ENCODE data around the gene HOXB6. TPM values are rescaled to one million over a fixed set of nuclear protein-coding genes. Genes with fewer than 3 reads are reported as not detected.
A peak's percentile ranks its signal among the peaks of the same experiment; 100 is the strongest.

HOXB6 gene
- total RNA-seq, 2 experiments from 2014 or later, result 0.60 to 0.68 TPM

DNA sequence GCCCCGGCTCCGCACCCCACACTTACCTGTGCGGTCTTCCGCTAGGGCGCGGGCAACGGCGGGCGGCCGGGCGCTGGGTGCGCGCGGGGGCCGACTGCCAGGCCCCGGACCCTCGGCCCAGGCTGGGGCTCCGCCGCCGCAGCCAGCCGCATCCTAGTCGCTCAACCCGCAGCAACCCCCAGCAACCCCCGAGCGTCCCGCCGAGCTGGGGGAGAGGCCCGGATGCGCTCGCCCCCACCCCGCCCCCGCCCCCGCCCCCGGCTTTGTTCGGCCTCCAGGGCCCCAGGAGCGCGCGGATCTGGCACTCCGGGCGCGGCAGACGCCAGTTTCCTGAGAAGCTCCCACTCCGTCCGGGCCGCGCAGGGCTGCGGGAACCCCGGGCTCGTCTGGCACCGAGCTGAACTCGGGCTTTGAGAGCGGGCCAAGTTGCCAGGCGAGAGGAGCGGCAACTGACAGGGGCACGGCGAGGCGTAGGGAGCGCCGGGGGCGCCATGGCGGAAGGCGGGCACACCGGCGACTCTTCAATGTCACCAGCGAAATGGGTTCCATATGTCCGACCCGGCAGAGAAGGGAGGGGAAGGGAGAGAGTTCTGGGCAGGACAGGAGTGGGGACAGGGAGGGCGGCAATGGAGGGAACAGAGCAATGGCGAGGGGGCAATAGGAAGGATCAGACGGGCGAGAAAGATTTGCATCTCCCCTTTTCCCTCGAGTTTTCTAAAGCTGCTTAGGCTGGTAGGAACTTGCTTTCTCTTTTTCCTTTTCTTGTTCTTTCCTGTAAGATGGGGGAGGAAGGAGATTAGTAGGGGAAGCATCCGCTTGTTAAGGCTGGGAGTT is 40.4 kb downstream of the HOXB6 start:
- Mint-ChIP-seq H3K9me3 (no peaks in the 10 kb centered on the region), H3K27me3 (peaks cover 17% of the 10 kb centered on the region), H3K27ac (no peak overlapping the region), H3K36me3 (ENCODE audit: low read depth) (peaks cover 4% of the 10 kb centered on the region), H3K4me3 (no peak overlapping the region), H3K4me1 (peaks cover 19% of the 10 kb centered on the region)
- ChIA-PET POLR2A (interaction anchor here (1.1 kb wide), 1 partner anchor 23 kb away, joined by 3 read pairs; no protein-coding TSS in a partner anchor), CTCF (interaction anchor here (0.5 kb wide), 1 partner anchor 93 kb away, joined by 5 read pairs; no protein-coding TSS in a partner anchor)
- no peak for DNase-seq

DNA sequence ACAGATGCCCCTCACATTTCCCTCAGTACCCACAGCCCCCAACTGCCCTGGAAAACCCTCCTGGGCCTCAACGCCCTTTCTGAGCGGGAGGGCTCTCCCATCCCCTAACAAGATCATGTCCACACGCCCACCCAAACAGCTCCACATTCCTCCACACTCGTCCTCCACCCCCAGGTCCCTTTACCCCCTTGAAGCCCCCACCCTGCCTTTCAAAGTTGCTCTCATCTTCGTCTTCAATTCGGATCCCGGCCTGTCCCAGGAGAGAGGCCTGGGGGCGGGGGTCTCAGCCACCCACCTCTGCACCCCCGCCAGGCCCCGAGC is 41.0 kb downstream of the HOXB6 start:
- Mint-ChIP-seq H3K4me1 (peaks cover 19% of the 10 kb centered on the region), H3K27me3 (peaks cover 15% of the 10 kb centered on the region), H3K4me3 (no peak overlapping the region), H3K36me3 (ENCODE audit: low read depth) (peaks cover 4% of the 10 kb centered on the region), H3K9me3 (no peaks in the 10 kb centered on the region), H3K27ac (no peak overlapping the region)
- POLR2A ChIA-PET, result interaction anchor here (1.1 kb wide), 1 partner anchor 22 kb away, joined by 3 read pairs; no protein-coding TSS in a partner anchor
- CTCF ChIA-PET, result no interaction called here
- DNase-seq, result no peak

DNA sequence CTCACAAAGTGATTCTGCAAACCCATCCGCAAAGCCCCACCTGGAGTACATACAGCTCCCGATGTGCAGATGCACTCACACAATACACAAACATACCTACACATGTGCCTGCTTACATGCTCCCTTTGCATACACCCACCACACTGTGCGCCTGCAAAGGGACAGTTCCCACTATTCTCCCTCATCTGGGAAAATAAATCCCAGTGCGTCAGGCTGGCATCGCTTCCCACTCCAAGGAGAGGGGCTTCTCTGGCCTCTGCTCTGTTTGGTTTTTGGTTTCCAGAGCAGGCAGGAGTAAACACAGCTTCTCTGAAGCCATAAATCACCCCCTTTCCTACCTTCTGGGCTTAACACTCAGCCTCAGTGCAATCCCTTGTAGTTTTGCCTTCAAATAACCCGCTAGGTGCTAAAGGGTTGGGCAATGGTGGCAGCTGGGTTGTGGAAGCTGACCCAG is 41.4 kb downstream of the HOXB6 start:
- CTCF ChIA-PET, result no interaction called here
- H3K27me3 Mint-ChIP-seq, result peaks cover 14% of the 10 kb centered on the region
- H3K9me3 Mint-ChIP-seq, result no peaks in the 10 kb centered on the region
- H3K36me3 Mint-ChIP-seq (ENCODE audit: low read depth), result peaks cover 4% of the 10 kb centered on the region
- no peak for DNase-seq
- POLR2A ChIA-PET, result interaction anchor here (1.1 kb wide), 1 partner anchor 22 kb away, joined by 3 read pairs; no protein-coding TSS in a partner anchor
- no peak overlapping the region for H3K27ac Mint-ChIP-seq
- H3K4me1 Mint-ChIP-seq, result peaks cover 19% of the 10 kb centered on the region
- no peak overlapping the region for H3K4me3 Mint-ChIP-seq

DNA sequence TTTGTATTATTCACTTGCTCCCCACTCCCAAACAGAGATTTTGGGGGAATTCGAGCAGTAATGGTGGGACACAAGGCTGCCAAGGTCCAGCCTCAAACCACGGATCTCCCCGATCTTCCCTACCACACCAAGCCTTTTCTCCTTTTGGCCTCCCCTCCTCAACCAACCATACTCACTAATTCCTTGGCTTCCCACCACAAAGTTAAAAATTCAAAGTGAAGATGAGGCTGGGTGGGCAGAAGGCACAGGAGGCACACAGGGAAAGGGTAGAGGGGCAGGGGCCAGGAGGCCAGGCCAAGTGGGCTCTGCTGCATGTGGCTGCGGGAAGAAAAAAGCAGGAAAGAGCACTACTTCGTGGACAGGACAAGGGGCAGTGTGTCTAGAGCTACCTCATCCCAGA is 41.9 kb downstream of the HOXB6 start:
- H3K36me3 Mint-ChIP-seq (ENCODE audit: low read depth), result peaks cover 4% of the 10 kb centered on the region
- H3K4me1 Mint-ChIP-seq, result peaks cover 19% of the 10 kb centered on the region
- H3K9me3 Mint-ChIP-seq, result no peaks in the 10 kb centered on the region
- no peak overlapping the region for H3K4me3 Mint-ChIP-seq
- no peak for DNase-seq
- ChIA-PET CTCF (no interaction called here), POLR2A (no interaction called here)
- no peak overlapping the region for H3K27ac Mint-ChIP-seq
- H3K27me3 Mint-ChIP-seq, result peaks cover 12% of the 10 kb centered on the region

DNA sequence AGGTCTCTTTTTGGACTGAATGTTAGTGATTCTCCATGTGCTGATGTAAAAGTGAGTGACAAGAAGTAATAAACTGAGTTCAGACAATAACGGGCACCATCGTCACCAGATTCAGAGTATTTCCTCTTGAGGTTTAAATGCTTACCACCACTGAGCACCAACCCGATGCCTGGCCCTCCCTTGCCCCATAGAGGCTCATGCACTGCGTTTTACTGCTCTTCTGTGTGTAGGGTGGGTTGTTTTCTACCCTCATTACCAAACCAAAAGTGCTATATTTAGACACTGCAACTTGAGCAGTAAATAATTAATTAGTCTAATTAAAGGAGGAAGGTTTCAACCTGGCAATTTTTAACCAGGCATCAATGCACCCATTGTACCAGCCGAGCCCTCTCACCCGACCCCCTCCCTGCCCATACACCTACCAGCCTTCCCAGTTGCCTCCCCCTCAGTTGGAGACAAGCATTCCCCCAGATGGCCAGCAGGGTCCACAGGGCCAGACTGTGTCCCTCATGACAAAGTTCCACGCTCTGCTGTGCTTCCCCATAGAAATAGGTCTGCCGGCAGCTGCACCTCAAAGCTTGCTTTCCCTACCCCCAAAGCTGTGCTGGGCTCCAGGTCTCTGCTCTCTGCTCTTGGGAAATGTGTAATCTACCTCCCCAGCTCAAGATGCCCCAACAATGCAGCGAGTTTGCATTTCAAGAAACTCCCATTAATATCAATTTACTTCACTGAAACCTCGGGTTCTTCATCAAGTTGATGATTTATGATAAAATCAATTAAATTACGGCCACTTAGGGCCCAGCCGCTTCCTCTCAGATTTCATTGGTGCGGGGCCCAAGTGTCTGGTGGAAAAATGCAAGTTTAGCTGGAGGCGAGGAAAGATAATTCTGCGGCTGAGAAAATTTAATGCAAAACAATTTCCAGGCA is 42.6 kb downstream of the HOXB6 start:
- no peak for DNase-seq
- peaks cover 12% of the 10 kb centered on the region for H3K27me3 Mint-ChIP-seq
- peak overlapping the region; percentile 16 for H3K27ac Mint-ChIP-seq
- H3K36me3 Mint-ChIP-seq (ENCODE audit: low read depth), result peaks cover 4% of the 10 kb centered on the region
- peaks cover 19% of the 10 kb centered on the region for H3K4me1 Mint-ChIP-seq
- ChIA-PET CTCF (interaction anchor here (1.5 kb wide), 1 partner anchor 71 kb away, joined by 4 read pairs; no protein-coding TSS in a partner anchor), POLR2A (interaction anchor here (1.1 to 1.3 kb wide), 2 partner anchors 8 to 20 kb away, joined by 3 to 5 read pairs; no protein-coding TSS in a partner anchor)
- no peak overlapping the region for H3K4me3 Mint-ChIP-seq
- H3K9me3 Mint-ChIP-seq, result no peaks in the 10 kb centered on the region

DNA sequence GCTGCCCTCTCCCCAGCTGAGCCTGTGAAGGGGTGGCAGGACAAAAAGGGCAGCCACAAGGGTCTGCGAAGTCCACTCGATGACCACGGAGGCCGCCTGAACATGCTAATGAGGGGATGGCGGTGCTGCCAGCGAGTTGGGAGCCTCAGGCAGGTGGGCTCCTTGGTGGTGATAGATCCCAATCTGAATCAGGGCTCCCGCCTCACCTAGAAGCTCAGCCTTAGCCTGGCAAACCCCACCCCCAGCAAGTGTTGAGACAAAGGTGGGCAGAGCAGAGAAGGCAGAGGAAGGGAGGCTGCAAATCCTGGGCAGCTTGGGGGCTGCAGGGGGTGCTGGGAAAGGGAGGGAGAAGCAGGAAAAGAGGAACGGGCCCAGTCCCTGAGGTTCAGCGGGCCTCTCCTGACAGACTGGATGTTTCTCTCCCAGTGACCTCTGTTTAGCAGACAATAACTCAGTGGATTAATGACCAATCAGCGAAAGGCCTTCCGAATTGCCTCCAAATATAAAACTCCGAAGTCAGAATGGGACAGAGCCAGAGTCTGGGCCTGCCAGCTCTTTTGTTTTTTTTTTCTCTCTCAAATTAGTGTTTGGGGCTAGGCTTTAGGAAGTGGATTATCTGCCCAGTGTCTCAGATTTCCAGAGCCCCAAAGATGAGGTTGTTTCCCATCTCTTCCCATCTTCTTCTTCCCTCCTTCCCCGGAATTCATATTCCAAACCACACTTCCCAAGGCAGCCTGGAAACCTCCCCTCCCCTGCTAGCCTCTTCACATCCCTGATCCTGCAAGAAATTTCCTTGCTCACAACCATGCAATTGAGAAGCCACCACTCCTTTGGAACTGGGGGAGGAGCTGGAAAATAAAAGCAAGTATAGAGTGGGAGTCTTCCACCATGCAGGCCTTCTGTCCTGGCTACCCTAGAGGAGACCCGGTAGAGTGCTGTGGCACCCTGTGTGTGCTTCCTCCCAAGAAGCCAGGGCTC is 44.7 kb downstream of the HOXB6 start:
- H3K4me1 Mint-ChIP-seq, result peaks cover 25% of the 10 kb centered on the region
- no peaks in the 10 kb centered on the region for H3K9me3 Mint-ChIP-seq
- DNase-seq, result no peak
- ChIA-PET CTCF (interaction anchor here (1.1 kb wide), 1 partner anchor 227 kb away, joined by 4 read pairs; no protein-coding TSS in a partner anchor), POLR2A (interaction anchor here (0.9 kb wide), 1 partner anchor 119 kb away, joined by 3 read pairs; no protein-coding TSS in a partner anchor)
- H3K27ac Mint-ChIP-seq, result no peak overlapping the region
- H3K36me3 Mint-ChIP-seq (ENCODE audit: low read depth), result peaks cover 6% of the 10 kb centered on the region
- no peak overlapping the region for H3K4me3 Mint-ChIP-seq
- peaks cover 27% of the 10 kb centered on the region for H3K27me3 Mint-ChIP-seq

DNA sequence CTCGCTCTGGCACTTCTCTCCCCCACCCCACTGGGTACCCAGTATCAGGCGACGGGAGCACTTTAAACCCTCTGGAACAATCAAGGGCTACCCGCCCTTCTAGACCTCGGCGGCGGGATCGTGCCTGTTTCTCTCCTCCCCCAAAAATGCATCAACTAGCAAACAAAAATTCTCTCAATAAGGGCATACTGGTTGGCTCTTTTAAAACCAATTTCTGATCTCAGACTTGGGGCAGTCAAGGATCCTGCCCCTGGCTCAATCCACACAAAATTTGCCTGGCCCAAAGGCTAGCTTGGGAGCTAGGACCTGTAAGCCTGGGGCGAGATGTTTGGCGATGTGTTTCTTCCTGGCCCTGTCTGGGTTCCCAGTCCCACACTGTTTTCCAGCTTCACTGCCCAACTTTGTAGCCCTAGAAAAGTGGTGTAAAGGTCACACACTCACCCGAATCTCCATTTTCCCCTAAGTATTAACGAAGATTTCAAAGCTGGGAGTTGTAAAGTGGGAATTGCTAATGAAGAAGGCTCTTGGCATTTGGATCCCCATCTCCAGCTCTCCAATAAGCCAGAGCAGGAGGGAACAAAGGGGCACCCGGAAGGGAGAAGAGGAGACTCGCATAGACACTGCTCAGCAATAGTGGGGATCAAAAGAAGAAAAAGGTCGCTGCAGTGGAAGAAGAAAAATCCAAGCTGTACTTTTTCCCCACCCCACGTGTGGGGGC is 45.5 kb downstream of the HOXB6 start:
- Mint-ChIP-seq H3K4me1 (peaks cover 28% of the 10 kb centered on the region), H3K27me3 (peaks cover 33% of the 10 kb centered on the region), H3K9me3 (no peaks in the 10 kb centered on the region), H3K27ac (no peak overlapping the region), H3K36me3 (ENCODE audit: low read depth) (peaks cover 10% of the 10 kb centered on the region), H3K4me3 (no peak overlapping the region)
- ChIA-PET CTCF (interaction anchor here (1.1 kb wide), 1 partner anchor 226 kb away, joined by 4 read pairs; no protein-coding TSS in a partner anchor), POLR2A (interaction anchor here (0.9 kb wide), 1 partner anchor 118 kb away, joined by 3 read pairs; no protein-coding TSS in a partner anchor)
- no peak for DNase-seq

DNA sequence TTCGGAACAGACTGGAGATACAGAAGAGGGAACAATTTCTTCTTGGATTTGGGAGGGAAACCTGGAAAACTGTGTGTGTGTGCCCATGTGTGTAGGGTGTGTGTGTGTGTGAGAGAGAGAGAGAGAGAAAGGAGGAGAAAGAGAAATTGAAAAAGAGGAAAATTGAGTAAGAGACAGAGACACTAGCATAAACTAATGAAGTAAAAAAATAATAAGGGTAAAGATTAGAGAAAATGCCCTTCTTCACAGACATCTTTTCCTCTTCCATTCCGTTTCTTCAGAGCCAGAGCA is 46.0 kb downstream of the HOXB6 start:
- H3K27ac Mint-ChIP-seq, result no peak overlapping the region

DNA sequence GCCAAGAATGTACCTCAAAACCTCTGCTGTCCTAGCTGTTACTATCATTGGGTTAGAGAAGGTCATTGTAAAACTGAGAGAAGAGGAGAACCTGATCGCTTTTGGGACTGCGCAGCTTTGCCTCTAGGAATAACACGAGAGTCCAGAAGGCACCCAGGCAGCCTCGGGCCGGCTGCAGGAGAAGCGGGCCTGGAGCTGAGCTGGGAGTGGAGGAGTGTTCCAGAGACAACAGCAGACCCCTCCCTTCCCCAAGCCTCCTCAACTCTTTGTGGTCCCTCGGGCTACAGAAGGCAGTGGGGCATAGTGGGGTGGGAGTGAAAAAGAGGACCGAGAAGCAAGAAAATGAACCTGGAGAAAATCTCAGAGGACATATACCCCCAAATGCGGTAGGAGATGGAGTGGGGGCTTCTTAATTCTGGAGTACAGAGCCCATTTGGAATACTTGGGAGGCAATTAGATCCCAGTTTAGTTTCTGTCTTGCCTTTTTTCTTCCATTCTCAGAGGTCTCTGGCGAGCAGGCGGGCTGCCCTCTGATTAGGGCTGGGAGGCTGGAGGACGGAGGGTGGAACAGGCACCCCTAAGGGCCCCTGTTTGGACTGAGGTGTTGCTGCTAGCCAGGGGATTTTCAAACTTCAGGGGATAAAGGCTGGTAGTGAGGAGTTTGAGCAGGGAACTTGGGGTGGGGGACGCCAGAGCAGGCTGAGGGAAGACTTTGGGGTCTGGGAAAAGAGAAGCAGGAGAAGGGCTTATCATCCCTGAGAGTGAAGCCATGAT is 46.5 kb downstream of the HOXB6 start:
- CTCF ChIA-PET, result interaction anchor here (1.0 kb wide), 1 partner anchor 12 kb away, joined by 3 read pairs; no protein-coding TSS in a partner anchor
- POLR2A ChIA-PET, result no interaction called here
- no peaks in the 10 kb centered on the region for H3K9me3 Mint-ChIP-seq
- peaks cover 11% of the 10 kb centered on the region for H3K36me3 Mint-ChIP-seq (ENCODE audit: low read depth)
- no peak overlapping the region for H3K27ac Mint-ChIP-seq
- H3K4me1 Mint-ChIP-seq, result peaks cover 29% of the 10 kb centered on the region
- DNase-seq, result no peak
- H3K27me3 Mint-ChIP-seq, result peaks cover 31% of the 10 kb centered on the region
- no peak overlapping the region for H3K4me3 Mint-ChIP-seq

More for the DNA sequence above, 46.0 kb downstream of the HOXB6 start:
- H3K4me1 Mint-ChIP-seq, result peaks cover 29% of the 10 kb centered on the region
- no peaks in the 10 kb centered on the region for H3K9me3 Mint-ChIP-seq
- no peak overlapping the region for H3K4me3 Mint-ChIP-seq
- peaks cover 33% of the 10 kb centered on the region for H3K27me3 Mint-ChIP-seq
- POLR2A ChIA-PET, result no interaction called here
- CTCF ChIA-PET, result no interaction called here
- no peak for DNase-seq
- peaks cover 11% of the 10 kb centered on the region for H3K36me3 Mint-ChIP-seq (ENCODE audit: low read depth)

DNA sequence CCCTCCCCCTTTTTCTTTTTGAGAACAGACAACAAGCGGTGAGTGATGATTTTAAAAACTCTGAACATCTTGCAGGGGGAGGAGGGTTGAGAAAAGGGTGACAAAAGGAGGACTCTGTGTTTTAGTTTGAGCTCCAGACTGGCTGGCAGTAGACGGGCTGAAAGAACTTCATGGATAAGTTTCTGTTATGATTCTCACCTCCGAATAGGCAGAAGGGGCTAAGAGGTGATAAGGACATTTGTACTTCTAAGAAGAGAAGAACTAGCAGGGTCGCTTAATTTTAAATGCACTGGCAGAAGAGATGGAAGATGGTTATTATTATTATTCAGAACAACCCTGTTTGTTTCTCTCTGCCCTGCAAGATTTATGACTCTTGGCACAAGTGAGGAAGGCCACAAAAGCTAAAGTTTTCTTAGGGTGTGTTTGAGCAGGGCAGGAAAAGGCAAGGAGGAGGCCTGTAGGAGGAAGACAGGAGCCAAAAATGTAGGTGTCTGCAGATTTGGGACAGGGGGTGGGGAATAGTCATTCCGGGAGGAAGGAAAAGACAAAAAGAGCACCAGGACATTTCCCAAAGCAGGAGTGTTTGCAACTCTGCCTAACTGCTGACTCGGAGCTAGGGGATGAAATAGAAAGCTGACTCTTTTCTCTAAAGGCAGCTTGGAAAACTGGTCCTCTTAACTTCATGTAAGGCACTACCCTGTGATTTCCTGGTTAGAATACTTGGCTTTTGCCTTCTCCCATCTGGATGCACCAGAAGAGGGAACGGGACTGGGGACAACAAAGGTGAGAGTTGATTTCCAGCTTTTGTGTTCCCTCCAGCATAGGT is 48.0 kb downstream of the HOXB6 start:
- H3K36me3 Mint-ChIP-seq (ENCODE audit: low read depth), result peaks cover 7% of the 10 kb centered on the region
- CTCF ChIA-PET, result interaction anchor here (0.7 to 1.0 kb wide), 2 partner anchors 10 to 31 kb away, joined by 3 read pairs; no protein-coding TSS in a partner anchor
- no peaks in the 10 kb centered on the region for H3K9me3 Mint-ChIP-seq
- no peak overlapping the region for H3K4me3 Mint-ChIP-seq
- POLR2A ChIA-PET, result interaction anchor here (1.1 kb wide), 1 partner anchor 50 kb away, joined by 3 read pairs; no protein-coding TSS in a partner anchor
- peaks cover 22% of the 10 kb centered on the region for H3K4me1 Mint-ChIP-seq
- H3K27ac Mint-ChIP-seq, result no peak overlapping the region
- DNase-seq, result no peak
- peaks cover 27% of the 10 kb centered on the region for H3K27me3 Mint-ChIP-seq

Measured in activated CD4-positive, alpha-beta memory T cell treated with anti-CD3 and anti-CD28 coated beads, Interleukin-2, amount 10 ng/mL, durations not matched to agents 7 days and 5 days (primary cell).